HG03139 (cell line): ENCODE results near the gene BACH2.
"Not testable (repeated sequence)": the region's sequence is repeated elsewhere in the genome, so short reads cannot be mapped to it uniquely, and the experiment has no call there.

Experiments
- ATAC-seq: cut with Tn5 transposase; IDR thresholded peaks from one replicate; pipeline ENCODE4 v1.9.1; 2021; ENCODE audit not compliant: unreplicated experiment

Gene BACH2

GRCh38 chr6:90296341-90297114 lies at the start of gene BACH2:
TSS of gene BACH2 (minus strand) at chr6:90296843. CDS start at chr6:90008844, 287,999 bp downstream.
- ATAC-seq, result peak; percentile 75

- ATAC-seq, result no peak
Measured at GRCh38 chr6:90343576-90343975, 46.9 kb upstream of the BACH2 start.

- no peak for ATAC-seq
Measured at GRCh38 chr6:90338409-90338808, 41.8 kb upstream of the BACH2 start.

GRCh38 chr6:90336388-90336947 lies 39.8 kb upstream of the BACH2 start:
- no peak for ATAC-seq

GRCh38 chr6:90333928-90334327 lies 37.3 kb upstream of the BACH2 start:
- ATAC-seq, result no peak

GRCh38 chr6:90332978-90333543 lies 36.4 kb upstream of the BACH2 start:
- ATAC-seq, result not testable (repeated sequence)

GRCh38 chr6:90329386-90330077 lies 32.9 kb upstream of the BACH2 start:
- ATAC-seq, result no peak

GRCh38 chr6:90328004-90328403 lies 31.4 kb upstream of the BACH2 start:
- no peak for ATAC-seq

- ATAC-seq, result no peak
Measured at GRCh38 chr6:90326404-90327057, 29.9 kb upstream of the BACH2 start.

- ATAC-seq, result no peak
Measured at GRCh38 chr6:90323706-90324105, 27.1 kb upstream of the BACH2 start.

- ATAC-seq, result no peak
Measured at GRCh38 chr6:90322976-90323474, 26.4 kb upstream of the BACH2 start.

- ATAC-seq, result no peak
Measured at GRCh38 chr6:90319979-90320685, 23.5 kb upstream of the BACH2 start.

GRCh38 chr6:90319044-90319443 lies 22.4 kb upstream of the BACH2 start:
- no peak for ATAC-seq

- no peak for ATAC-seq
Measured at GRCh38 chr6:90315986-90316385, 19.3 kb upstream of the BACH2 start.

GRCh38 chr6:90315354-90315950 lies 18.8 kb upstream of the BACH2 start:
- ATAC-seq, result no peak

- ATAC-seq, result no peak
Measured at GRCh38 chr6:90314514-90314913, 17.9 kb upstream of the BACH2 start.

GRCh38 chr6:90311569-90311968 lies 14.9 kb upstream of the BACH2 start:
- ATAC-seq, result no peak

GRCh38 chr6:90305800-90306448 lies 9.3 kb upstream of the BACH2 start:
- ATAC-seq, result no peak

GRCh38 chr6:90304308-90304707 lies 7.7 kb upstream of the BACH2 start:
- peak; percentile 71 for ATAC-seq

- ATAC-seq, result no peak
Measured at GRCh38 chr6:90303039-90303438, 6.4 kb upstream of the BACH2 start.
